ENCODE results near the gene PNPLA4.
A peak's percentile ranks its signal among the peaks of the same experiment; 100 is the strongest.

PNPLA4 gene, protein sequence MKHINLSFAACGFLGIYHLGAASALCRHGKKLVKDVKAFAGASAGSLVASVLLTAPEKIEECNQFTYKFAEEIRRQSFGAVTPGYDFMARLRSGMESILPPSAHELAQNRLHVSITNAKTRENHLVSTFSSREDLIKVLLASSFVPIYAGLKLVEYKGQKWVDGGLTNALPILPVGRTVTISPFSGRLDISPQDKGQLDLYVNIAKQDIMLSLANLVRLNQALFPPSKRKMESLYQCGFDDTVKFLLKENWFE

DNA sequence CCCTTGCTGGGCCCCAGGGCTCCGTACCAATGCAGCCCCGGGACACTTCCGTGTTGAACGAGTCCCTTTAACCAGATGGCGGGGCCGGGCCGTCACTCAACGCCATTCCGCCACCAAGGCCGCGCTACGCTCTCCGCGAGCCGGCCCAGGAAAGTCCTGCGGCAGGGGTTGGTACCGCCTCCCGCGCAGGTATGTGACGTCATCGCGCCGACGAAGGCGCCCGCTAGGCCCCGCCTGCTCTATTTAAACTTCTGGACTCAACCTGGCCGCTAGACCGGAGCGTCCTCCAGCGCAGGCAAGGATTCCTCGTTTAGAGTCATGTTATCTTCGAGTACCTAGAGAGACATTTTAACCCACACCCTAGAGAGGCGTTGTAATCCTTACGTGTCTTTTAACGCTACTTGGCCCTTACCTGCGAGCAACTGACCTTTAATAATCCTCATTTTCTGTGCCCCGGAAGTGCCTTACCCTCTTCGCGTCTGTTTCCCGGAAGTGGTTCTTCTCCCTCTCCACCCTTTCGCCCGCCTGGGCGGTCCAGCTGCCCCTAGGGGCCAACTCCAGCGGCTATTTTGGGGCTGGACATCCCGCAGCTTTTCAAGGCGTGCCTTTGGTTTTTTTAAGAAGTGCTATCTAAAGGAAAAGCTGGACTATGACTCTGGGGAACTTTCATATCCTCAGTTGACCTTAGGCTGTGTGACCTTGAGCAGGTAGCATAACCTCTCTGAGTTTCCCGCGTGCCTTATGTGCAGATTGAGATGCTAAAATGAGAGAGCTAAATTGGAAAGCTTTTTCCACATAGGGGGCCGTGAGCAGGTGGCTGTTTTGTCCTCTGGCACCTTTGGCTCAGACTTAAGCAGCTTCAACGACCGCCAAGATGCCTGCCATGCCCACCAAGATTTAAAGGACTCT is at the start of gene PNPLA4:
TSS of gene PNPLA4 (minus strand) at position 155 of the 909 bp plus-strand sequence. CDS start 1,294 bp downstream, outside the sequence.
- DNase-seq, result peak; percentile 80 to 81

DNA sequence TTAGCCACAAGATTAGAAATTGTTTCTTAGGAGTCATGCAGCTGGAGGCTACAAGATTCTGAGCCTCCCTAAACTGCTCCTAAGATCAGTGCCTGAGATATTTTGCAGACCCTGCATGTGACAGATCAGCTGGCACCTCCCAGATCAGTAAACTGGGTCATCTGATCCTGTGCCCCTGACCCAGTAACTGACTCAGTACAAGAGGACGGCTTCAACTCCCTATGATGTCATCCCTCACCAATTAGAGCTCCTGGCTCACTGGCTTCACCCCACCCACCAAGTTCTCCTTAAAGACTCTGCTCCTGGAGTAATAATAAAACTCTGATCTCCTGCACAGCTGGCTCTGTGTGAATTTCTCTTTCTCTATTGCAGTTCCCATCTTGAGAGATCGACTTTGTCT is 45.4 kb upstream of the PNPLA4 start:
- DNase-seq, result no peak

DNA sequence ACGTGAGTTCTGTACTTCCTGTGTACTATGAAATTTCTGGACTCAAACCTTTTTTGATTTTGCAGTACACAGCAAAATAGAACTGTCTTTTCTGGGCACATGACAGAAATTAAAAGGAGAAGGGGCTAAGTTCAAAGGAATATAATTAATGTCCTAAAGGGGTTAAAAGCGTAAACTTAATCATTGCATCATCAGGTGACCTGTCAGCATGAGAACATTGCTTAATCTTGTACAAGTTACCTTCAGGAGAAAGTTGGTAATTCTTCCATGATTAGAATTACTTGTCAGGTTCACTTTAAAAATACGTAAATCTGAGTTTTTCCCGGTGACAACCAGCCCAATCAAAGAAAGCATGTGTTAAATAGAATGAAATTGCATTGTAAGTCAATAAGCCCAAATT is 43.2 kb upstream of the PNPLA4 start:
- no peak for DNase-seq

DNA sequence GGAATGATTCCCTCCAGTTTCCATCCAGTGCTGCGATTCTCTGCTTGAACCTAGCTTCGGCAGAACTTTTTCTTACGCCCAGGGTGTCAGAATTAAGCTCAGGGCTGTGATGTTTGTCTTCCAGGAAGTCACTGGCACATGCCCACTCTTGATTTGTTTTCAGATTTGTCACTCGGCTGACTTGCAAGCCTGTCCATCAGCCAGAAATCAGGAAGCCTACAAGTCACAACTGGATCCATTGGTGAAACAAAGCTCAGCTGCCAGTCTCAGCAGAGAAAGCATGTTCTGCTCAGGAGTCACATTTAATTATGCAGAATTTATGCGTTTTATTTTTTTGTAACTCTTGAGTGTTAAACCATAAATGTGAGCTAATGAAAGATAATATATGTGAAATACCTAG is 38.2 kb upstream of the PNPLA4 start:
- DNase-seq, result no peak

DNA sequence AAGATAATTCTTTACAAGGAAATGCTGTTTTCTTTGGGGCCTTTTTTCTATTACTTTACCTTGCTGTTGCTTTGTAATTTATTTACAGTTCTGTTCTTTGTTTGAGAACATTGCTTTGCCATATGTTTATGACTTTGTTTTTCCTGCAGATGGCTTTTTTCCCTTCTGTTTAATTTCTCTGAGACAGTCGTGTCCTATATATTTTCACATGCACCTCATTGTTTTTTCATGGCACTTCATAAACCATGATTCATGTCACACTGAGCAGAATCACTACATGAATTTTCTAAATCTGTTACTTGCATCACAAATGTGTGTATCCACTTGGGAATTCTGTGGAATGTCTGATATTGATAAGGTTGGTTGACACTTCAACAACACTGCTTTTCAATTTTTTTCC is 33.0 kb upstream of the PNPLA4 start:
- DNase-seq, result no peak

DNA sequence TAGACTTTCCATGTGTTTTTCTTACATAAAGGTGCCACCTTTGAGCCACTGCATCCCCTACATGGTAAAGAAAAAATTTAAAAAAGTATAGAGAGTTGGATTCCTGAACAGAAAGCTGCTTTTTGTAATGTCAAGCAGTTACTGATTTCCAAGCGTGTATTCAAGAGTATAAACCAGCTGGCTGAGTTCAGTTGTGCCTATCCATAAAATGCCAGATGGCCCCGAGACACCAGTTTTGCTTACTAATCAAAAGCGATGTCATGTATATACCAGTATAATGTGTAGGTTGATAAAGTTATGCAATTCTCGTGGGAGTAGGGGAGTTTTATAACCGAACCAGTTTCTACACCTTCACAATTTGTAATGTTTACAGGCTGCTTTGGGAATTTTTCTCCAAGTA is 26.2 kb upstream of the PNPLA4 start:
- DNase-seq, result no peak

DNA sequence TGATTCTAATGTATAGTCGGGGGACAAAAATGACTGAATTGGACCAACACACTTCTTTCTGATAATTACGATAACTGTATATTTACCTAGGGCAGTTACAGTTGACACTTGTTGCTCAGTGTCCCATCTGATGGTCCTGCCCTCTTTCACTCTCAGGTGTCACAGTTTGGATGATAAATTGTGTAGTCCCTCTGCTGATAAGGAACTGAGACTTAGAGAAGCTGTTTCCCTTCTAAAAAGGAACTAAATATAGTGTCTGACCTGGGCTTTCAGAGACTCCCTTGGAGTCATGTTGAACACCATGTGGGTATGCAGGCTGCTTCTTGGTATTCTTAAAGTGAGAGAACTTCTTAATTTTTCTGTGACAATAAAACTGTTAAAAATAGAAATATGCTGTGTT is 23.7 kb upstream of the PNPLA4 start:
- DNase-seq, result no peak

DNA sequence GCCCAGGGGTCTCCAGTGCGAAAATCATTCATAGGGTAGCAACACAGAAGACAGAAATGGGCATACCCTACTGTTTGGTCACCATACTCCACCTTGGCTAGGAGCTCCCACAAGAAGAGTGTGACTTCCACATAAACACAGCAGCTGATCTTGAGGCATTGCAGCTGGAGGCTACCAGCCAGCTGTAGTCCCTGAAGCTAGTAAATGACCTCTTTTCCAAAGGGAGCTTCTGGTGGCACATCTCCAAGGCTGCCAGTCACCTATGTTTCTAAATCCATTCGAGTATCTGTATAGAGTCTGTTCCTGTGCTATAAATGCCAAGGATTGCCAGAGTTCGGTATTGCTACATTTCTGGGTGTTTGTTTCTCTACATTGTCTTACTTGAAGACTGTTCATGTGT is 21.3 kb upstream of the PNPLA4 start:
- DNase-seq, result no peak

DNA sequence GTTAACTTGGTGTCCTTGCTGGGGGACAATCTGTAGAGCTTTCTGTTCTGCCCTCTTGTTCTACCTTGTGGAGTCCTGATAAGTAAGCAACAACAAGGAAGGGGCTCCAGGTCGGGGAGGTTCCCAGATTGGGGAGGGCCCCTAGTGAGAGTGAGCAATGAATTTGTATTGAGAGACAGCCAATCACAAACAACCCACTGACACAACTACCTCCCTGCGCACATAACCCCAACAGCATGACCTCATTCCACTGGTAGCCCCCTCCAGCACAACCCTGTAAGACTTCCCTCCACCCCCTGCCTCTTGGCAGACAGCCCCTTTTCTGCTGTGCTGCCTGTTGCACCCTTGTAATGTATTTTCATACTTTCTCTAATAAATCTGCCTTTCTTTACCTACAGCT is 19.7 kb upstream of the PNPLA4 start:
- no peak for DNase-seq

DNA sequence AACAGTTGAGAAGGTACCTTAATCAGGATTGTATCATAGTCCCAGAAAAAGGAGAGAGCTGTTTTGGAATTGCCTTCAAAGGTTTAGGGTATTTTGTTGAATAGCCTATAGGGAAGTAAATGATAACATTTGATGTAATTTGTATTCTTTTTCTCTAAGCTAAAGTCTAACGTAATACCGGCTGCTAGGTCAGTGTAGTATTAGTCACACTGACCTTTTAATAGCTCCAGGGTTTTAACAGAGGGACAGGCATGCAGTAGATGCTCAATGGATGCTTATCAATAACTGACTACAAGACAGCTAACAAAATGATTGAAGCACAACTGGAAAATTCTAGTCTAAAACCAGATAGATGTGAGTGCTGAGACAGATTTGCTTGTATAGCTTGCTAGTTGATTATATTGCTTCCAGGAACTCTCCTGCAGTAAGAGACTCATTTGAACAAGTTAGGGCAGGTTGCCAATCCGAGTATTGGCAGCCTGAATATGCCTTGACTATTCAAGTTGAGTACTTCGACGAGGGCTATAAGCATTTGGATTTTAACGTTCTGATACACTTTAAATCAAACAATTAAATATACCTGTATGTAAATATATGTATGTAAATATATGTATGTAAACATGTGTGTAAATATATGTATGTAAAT is 16.5 kb upstream of the PNPLA4 start:
- no peak for DNase-seq

DNA sequence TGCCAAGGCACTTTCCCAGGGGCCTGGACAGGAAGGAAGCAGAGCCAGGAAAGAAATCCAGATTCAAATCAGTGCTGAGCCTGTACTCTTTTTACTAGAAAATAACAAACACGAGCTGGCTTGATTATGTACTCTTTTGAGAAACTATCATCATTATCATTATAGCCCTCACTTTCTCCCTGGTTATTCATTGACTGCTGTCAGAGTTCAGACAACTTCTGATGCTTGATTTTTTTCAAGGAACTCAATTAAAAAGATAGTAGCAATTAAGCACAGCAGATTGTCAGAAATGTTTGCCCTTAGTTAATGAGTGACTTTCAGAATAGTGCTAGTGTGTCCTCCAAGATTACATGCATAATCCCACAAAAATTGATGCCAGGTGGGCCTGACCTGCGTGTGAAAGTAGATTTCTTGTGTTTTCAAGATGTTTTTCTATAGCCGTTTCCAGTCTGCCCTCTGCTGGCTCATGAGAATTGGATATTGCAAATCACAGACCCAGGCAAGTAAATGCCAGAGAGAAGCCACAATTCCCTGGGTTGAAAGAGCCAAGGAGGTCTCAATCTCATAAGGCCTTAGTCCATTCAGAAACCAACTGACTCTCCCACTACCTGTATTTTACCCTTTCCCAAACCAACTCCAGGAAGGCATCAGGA is 14.3 kb upstream of the PNPLA4 start:
- no peak for DNase-seq

DNA sequence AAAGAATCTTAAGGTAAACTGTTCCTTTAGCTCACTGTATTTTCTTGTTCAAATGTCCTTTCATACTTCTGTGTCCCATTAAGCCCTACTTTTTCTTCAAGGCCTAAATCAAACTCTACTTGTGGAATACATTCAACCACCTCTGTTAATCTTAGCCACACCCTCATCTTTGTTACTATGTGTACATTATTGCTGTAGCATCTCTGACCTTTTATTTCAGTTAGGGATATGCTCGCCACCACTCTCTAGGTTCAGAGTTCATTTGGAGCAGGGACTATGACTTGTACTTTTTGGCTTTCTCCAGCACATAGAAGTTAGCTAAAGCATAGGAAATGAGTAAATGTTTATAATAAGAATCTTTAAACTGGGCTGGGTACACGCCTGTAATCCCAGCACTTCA is 6.8 kb upstream of the PNPLA4 start:
- no peak for DNase-seq

DNA sequence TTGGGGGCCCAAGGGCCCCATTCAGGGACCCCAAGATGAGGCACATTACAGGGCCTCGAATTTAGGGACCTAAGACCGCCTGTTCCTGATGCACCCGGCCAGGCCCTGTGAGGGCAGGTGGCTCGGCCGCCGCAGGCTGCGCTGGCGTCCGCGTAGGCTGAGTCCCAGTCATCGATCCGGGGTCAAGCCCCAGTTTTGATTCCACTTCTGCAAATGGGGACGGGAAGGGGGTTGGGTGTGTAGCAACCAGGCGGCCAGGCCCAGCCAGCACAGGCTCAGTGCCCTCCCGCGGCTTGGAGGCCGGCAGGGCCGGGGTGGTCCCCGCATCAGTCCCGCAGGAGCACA is 327 bp downstream of the PNPLA4 start:
- no peak for DNase-seq

DNA sequence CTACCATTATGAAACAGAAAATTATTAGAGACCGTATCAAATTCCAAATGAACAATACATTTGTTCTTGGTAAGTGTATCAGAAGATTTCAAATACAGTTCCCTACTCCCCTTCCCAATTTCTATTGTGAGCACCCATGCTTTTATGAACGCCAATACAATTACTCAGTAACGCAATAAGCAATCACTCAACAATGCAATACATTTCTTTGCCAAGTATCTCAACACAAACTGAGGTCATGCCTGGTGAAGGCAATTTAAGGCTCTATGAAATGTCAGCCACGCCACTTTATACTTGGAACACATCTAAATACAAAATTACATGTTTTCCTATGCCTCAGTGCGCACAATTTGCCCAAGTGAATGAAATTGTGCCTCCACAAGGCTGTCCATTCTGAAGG is 712 bp downstream of the PNPLA4 start:
- DNase-seq, result no peak

DNA sequence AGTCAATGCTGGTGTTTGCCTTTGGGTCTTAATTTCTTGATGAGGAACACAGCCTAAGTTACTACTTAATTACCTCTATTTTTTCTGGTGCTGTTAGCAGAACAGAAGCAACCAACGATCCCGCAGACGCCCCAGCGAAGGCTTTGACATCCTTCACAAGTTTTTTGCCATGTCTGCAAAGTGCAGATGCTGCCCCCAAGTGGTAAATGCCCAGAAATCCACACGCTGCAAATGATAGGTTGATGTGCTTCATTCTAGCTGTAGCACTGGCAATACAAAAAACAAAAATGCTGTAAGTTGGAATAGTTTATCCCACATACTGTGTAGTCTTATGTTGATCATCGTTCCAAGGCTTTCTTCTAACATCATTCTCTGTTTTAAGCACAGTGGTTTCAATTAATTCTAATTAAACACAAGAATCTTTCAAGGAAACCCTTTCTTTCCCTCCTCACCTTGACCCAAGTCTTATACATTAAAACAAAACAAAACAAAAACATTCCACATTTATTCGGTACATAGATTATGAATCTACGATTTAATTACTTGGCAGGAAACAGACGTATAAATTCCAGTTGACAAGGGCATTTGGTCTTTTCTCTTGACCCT is 1.2 kb downstream of the PNPLA4 start:
- DNase-seq, result peak; percentile 50 to 52

DNA sequence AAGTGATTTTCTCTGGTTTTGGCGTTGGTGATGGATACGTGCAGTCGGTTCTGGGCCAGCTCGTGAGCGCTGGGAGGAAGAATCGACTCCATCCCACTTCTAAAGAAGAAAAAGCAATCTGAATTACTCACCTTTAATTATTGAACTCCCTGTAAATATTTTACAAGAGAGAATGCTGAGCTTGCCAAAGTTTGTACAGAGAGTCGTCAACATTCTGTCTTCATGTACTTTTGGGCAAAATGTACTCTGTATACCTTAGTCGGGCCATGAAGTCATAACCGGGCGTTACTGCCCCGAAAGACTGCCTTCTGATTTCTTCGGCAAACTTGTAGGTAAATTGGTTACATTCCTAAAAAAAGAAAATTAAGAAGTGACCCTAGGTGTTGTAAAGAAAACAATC is 5.5 kb downstream of the PNPLA4 start:
- no peak for DNase-seq

DNA sequence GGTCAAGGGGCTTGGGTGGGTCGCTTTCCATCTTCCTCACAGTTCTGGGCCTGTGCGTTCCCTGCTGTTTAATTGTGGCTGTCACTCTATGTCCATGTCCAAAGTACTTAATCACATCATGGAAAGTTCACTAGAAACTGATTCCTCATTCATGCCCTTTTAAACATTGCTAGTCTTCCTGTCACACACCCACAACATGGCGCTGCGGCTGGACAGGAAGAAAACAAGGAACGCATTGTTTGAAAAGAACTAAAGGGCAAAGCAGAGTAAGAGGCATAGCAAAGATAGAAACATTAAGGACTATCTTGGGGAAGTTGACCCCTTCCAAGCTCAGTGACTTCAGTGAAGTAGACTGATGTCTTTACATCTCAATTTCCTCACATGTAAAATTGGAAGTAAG is 18.4 kb downstream of the PNPLA4 start:
- DNase-seq, result no peak

DNA sequence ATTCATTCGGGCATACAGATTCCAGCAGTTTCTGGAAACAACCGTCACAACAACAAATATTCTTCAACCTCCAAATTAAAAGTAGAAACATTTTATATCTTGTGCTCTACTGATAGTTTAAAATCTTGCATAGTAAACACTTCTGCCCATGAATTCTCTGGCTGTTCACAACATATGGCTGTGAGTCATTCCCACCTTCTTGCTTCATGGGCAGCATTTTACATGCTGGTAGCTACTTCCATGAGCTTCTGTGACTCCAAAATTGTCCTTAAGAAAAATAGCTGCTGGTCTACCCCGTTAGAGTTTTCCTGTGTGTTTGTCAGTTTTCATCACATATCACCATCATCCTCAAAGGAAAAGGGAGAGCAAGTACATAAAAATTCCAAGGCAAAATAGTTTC is 22.7 kb downstream of the PNPLA4 start:
- DNase-seq, result no peak

DNA sequence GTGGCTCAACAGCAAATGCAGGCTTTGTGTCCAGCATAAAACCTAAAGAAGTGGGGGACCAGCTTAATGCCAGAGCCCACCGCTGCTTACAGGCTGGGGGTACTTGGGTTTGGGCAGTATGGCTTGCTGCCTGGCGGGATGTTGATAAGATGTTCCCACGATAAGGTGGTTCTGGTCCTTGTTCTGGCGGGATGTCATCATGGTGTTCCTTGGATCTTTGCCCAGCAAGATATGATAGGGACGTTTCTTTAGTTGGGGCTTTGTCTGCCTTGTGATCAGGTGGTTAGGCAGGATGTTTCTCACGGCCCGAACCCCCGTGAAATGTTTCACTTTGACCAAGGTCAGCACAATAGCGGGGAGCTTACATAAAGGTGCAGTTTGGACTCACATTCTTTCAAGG is 35.3 kb downstream of the PNPLA4 start:
- DNase-seq, result no peak

DNA sequence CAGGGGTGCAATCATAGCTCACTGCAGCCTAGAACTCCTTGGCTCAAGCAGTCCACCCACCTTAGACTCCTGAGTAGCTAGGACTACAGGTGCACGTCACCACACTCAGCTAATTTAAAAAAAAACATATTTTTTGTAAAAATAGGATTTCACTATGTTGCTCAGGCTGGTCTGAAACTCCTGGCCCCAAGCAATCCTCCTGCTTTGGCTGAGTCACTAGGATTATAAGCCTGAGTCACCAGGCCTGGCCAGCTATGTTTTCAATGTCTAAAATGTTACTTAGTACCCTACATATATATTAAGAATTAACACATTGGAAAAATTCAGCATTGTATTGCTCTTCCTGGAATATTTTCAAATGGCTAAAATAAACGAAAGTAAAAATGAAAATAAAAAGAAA is 37.5 kb downstream of the PNPLA4 start:
- DNase-seq, result no peak

DNA sequence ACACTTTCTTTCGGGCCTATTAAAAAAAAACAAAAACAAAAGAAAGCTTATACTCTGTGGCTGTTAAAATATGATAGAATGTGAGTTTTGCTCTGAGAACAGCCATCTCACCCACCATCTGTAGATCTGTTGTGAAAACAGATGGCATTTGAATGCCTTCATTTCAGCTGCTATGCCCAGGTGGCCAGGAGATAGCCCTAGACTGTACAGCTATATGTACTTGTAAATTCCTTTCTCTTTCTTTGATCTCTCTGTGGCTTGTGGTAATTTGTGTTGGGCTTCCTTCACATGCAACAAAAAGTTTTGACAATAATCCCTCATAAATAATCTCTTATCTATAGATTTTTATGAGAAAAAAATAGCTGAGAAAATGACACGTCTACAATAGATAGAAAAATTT is 38.1 kb downstream of the PNPLA4 start:
- DNase-seq, result no peak

DNA sequence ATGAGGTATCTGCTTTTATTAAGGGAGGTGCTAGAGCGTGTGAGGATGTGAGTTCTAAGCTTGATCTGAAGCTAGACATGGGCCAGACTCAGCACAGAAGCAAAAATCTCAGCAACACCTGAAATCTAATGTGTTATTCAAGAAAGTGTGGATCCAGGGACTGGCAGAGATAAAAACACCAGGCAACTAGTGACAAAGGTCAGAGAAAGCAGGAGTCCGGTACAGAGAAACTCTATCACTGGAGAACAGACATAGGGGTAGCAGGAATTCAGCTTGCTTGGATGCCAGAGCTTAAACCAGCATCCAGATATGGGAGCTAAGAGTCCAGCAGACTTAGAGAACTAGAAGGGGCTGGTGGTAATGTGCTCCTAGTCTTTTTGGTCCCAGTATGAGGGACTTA is 50.3 kb downstream of the PNPLA4 start:
- no peak for DNase-seq

DNA sequence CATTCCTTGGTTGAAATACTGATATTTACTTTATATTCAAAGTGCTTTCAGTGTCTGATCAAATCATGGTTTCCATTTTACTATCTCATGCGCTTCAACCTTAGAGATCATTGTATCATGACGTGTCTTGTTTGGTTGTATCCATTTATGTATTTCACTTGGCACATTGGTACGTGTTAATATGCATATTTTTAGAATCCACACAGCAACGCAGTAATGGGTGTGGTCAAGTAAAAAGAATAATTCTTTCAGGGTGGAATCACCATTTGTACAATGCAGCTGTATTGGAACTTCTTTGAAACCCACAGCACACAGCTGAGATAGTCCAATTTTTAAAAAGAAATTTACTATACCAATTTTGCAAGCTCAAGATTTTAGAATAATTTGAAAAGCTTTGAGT is 55.2 kb downstream of the PNPLA4 start:
- no peak for DNase-seq

Measured in stimulated activated CD4-positive, alpha-beta T cell treated with anti-CD3 and anti-CD28 coated beads, Interleukin-2, amount 100 ng/mL, for 24 hours (primary cell).